IPS-15b (cell line): ENCODE data around the gene LIPA.

ENCODE experiments used
- H3K27me3 ChIP-seq: one replicate; pipeline ENCODE4 v1.6.1; 2013; ENCODE audit warnings: low read length; ENCODE audit not compliant: control insufficient read depth, insufficient read depth
- H3K36me3 ChIP-seq: one replicate; pipeline ENCODE4 v1.6.1; 2013; ENCODE audit warnings: low read length; ENCODE audit not compliant: control insufficient read depth, insufficient read depth
- H3K4me1 ChIP-seq: one replicate; pipeline ENCODE4 v1.6.1; 2013; ENCODE audit warnings: mild to moderate bottlenecking, low read length; ENCODE audit not compliant: control insufficient read depth, insufficient read depth
- H3K4me3 ChIP-seq: one replicate; pipeline ENCODE4 v1.5.1; 2013; ENCODE audit warnings: low read depth, low read length
- H3K9ac ChIP-seq: one replicate; pipeline ENCODE4 v1.6.1; 2013; ENCODE audit warnings: low read depth, mild to moderate bottlenecking, low read length
- H3K9me3 ChIP-seq: one replicate; pipeline ENCODE4 v1.6.1; 2013; ENCODE audit warnings: mild to moderate bottlenecking, low read length; ENCODE audit not compliant: control insufficient read depth, insufficient read depth

The LIPA gene

DNA sequence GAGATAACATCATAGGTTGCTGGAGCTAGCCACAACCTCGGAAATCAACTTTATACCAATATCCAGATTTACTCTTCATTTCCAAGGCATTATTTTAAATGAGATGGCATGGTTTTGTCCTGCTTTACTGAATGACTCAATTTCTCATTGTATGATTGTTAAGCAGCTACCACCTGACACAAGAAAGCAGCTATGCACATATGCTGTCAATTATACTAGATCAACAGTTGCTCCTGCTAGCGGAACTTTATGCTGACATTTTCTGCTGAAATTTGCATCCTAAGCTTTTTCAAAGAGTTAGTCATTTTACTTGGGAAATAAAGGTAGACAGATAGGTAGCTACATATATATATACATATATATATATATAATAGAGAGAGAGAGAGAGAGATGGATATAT lies 35.5 kb downstream of the LIPA start:
- Histone ChIP-seq H3K9ac (no peak overlapping the region), H3K9me3 (no peaks in the 10 kb centered on the region), H3K27me3 (no peaks in the 10 kb centered on the region), H3K4me3 (no peak overlapping the region), H3K36me3 (no peaks in the 10 kb centered on the region), H3K4me1 (no peaks in the 10 kb centered on the region)

- no peak overlapping the region for H3K4me3 ChIP-seq
- H3K36me3 ChIP-seq, result no peaks in the 10 kb centered on the region
- H3K27me3 ChIP-seq, result peaks cover 2% of the 10 kb centered on the region
- no peak overlapping the region for H3K9ac ChIP-seq
- H3K9me3 ChIP-seq, result no peaks in the 10 kb centered on the region
- H3K4me1 ChIP-seq, result no peaks in the 10 kb centered on the region
Measured at GRCh38 chr10:89215511-89215910, 36.1 kb downstream of the LIPA start.

DNA sequence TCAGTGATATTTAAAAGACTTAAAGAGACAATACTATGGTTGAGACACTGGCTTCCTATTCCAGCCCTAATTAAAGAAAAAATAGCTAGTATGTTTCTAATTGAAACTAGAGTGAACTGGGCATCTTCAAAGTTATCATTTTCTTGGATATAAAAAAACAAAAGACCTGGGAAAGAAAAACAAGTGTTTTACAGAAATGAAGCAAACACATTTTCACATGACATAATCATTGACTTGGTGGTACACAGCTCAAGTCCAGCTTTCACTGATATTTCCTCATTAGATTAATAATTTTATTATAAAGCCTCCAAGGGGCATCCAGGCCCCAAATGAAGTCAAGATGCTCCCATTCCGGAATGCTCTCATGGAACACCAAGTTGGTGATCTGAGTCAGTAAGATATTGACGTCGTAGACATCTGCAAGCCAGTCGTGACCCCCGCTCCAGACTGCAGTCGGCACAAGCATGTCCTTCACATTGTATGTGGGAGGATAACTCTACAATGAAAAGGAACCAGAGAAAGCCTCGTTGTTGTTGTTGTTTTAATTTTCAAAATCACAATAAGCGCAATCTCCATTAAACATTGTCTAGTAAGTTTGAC lies 36.9 kb downstream of the LIPA start:
- Histone ChIP-seq H3K4me1 (no peaks in the 10 kb centered on the region), H3K4me3 (no peak overlapping the region), H3K27me3 (peaks cover 10% of the 10 kb centered on the region), H3K9me3 (no peaks in the 10 kb centered on the region), H3K36me3 (no peaks in the 10 kb centered on the region), H3K9ac (no peak overlapping the region)

- Histone ChIP-seq H3K4me3 (no peak overlapping the region), H3K9ac (no peak overlapping the region), H3K9me3 (no peaks in the 10 kb centered on the region), H3K27me3 (peaks cover 23% of the 10 kb centered on the region), H3K4me1 (no peaks in the 10 kb centered on the region), H3K36me3 (no peaks in the 10 kb centered on the region)
Measured at GRCh38 chr10:89213191-89213808, 38.3 kb downstream of the LIPA start.

DNA sequence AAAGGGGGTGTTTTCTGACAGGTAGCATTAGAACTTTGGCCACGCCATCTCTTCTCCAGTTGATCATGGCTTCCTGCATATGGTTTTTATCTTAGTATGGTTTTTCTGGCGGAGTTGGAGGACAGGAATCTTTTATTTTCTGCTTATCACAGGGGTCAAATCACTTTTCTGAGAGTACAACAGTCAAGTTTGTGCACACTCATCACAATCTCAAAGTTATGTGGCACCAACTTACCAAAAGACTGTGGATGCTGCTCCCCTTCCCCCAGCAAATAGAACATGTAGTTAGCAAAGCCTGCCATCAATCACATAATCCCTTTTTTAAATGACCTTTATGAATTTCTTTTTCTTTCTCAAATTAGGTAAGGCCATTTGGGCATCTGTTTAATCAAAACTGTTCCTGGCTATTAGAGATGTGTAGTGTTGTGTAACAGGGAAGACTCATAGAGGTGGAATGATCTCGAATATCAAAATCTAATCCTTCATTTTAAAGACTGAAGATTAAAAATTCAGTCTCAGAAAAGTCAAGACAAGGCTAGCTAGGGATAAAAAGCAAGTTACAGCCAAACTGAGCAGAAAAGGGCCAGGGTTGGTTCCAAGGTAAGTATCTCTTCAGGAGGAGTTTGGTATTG lies 40.7 kb downstream of the LIPA start:
- Histone ChIP-seq H3K4me3 (no peak overlapping the region), H3K36me3 (no peaks in the 10 kb centered on the region), H3K4me1 (peaks cover 7% of the 10 kb centered on the region), H3K9ac (no peak overlapping the region), H3K9me3 (no peaks in the 10 kb centered on the region), H3K27me3 (peaks cover 47% of the 10 kb centered on the region)

DNA sequence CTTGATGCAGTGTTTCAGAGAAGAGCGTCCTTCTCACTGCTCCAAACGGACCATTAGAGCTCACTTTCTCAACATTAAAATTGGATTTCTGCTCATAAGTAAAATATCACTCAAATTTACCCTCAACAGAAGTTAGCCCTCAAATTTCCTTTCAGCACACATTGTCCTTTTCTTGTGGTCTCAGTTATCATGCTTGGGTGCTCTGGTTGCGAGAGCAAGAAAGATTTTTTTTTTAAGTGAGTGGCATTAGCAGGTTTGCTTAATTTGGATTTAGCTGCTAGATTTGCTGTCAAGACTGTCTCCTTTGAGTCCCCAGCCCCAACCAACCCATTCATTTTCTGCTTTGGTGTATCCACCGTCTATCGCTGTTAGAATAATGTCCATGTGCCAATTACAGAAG lies 41.9 kb downstream of the LIPA start:
- no peak overlapping the region for H3K4me3 ChIP-seq
- no peak overlapping the region for H3K9ac ChIP-seq
- H3K4me1 ChIP-seq, result peaks cover 8% of the 10 kb centered on the region
- H3K9me3 ChIP-seq, result no peaks in the 10 kb centered on the region
- peaks cover 59% of the 10 kb centered on the region for H3K27me3 ChIP-seq
- H3K36me3 ChIP-seq, result no peaks in the 10 kb centered on the region

DNA sequence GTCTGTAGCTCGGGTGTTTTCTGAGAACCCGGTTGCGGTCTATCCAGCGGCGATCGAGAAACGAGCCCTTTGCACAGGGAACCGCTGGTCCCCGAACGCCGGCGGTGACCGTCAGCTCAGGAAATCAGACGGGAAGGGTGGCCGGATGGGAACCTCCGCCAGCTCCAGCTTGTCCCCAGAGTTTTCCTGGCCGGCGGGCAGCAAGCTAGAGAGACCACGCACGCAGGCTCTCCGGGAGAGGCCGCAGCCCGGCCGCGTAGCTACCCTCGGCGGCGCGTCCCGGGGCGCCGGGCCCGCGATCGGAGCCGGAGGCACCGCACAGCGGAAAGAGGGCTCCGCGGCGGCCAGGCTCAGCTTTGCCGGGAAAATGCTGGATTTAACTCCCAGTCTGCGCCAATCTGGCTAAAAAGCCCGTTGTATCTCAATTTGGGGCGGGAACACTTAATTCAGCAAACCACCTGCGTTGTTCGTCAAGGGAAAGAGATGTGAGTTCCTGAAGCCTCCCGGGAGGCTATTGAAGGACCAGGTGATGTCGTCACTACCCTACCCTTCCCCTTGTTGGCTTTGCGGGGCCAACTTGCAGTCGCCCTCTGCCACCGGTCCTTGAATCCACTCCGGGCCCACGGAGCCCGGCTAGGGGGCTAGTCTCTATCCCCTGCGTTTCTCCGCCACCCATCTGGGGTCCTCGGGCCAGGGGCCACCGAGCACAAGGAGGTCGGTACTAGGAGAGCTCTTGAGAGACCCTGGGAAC lies 43.6 kb downstream of the LIPA start:
- H3K9me3 ChIP-seq, result no peaks in the 10 kb centered on the region
- H3K9ac ChIP-seq, result peak overlapping the region; percentile 58
- H3K36me3 ChIP-seq, result no peaks in the 10 kb centered on the region
- peaks cover 8% of the 10 kb centered on the region for H3K4me1 ChIP-seq
- peaks cover 73% of the 10 kb centered on the region for H3K27me3 ChIP-seq
- peak overlapping the region; percentile 74 for H3K4me3 ChIP-seq

GRCh38 chr10:89207181-89207800 lies 44.3 kb downstream of the LIPA start, which contains the start of gene CH25H:
Gene CH25H, minus strand, starts transcription at chr10:89207317. Its CDS starts 25 bp downstream, at chr10:89207292.
- Histone ChIP-seq H3K27me3 (peaks cover 73% of the 10 kb centered on the region), H3K9me3 (no peaks in the 10 kb centered on the region), H3K4me3 (peak within 1 kb of the TSS; percentile 74), H3K9ac (peak within 1 kb of the TSS; percentile 58), H3K36me3 (no peaks in the 10 kb centered on the region), H3K4me1 (peaks cover 8% of the 10 kb centered on the region)

GRCh38 chr10:89206402-89207180 lies 45.0 kb downstream of the LIPA start:
- peak overlapping the region; percentile 74 for H3K4me3 ChIP-seq
- H3K4me1 ChIP-seq, result peaks cover 8% of the 10 kb centered on the region
- H3K36me3 ChIP-seq, result no peaks in the 10 kb centered on the region
- no peak overlapping the region for H3K9ac ChIP-seq
- H3K9me3 ChIP-seq, result no peaks in the 10 kb centered on the region
- H3K27me3 ChIP-seq, result peaks cover 73% of the 10 kb centered on the region

GRCh38 chr10:89204621-89205185 lies 46.9 kb downstream of the LIPA start:
- no peaks in the 10 kb centered on the region for H3K9me3 ChIP-seq
- H3K9ac ChIP-seq, result no peak overlapping the region
- H3K4me3 ChIP-seq, result no peak overlapping the region
- peaks cover 64% of the 10 kb centered on the region for H3K27me3 ChIP-seq
- H3K36me3 ChIP-seq, result no peaks in the 10 kb centered on the region
- H3K4me1 ChIP-seq, result peaks cover 8% of the 10 kb centered on the region
